Measurements from ENCODE around the gene IRS2.

Gene IRS2

DNA sequence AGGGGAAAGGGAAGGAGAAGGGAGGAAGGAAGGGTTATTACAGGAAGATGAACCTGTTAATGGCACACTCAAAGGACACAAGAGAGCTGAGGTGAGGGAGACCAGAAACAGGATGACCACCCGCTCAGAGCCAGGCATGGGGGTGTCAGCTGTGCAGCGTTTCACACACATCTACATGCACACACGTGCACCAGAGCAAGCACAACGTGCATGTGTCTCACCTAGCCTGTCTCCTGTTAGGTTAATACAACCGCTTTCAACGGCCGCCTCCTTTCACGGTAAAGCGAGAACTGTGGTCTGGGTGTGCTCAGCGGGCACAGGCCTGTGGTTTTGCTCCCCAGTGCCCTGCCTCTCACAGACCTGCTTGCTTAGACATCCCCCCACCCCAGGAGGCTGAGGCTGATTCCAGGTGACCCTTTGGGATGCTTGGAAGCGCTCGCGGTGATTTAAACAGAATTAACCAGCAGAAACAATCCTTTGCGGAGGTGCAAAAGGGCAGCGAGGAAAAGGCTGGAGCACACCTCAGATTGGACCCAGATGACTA is 27.4 kb downstream of the IRS2 start:
- DNase-seq (ENCODE audit: low read depth in 2 of 2) = no peak

DNA sequence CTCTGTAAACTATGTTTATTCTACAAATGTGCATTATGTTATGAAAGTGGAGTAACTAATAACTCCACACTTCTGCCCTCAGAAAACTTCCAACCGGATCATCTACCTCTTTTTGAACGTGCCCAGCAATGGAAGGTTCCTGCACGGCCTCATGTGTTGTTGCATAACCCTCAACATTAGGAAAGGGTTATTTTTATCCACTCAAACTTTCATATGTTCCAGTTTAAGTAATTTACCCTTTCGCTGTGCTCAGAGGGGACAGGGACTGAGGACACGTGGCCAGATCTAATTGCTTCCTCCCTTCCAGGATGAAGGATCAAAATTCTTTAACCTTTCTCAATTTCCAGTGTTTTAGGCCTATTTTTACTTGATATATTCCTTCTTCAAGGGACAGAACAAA is 29.6 kb downstream of the IRS2 start:
- no peak for DNase-seq (ENCODE audit: low read depth in 2 of 2)

DNA sequence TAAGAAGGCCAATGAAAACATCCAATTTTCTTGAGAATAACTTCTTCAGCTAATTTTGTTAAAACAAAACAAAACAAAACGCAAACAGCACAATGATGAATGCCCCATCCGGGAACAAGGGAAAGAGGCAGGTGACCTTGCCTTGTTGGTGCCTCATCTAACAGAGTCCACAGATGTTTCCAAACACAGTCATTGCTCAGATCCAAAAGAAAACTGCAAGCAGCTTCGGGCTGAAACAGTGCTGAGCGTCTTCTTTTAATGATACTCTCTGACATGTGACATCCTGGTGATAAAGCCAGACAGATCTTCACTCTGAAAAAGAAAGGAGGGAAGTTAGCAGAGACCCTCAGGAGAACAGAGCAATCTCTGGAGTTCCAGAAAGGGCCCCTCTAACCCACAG is 30.4 kb downstream of the IRS2 start:
- no peak for DNase-seq (ENCODE audit: low read depth in 2 of 2)

DNA sequence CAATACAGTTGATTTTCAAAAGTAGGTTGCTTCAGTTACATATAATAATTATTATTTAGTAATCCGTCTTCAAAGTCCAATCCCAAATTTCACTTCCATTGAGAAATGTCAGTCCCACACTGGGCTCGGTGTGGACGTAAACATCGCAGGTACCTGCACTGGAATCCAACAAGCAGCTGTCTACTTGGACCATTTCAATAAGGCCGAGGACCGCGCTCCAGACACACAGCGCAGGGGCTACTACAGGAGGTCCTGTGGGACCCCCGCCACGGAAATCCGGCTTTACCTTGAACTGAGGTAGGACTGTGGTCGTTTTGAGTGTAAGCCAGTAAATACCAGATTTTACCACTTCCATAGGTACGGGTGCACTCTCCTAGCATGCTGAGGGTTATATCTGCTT is 30.8 kb downstream of the IRS2 start:
- DNase-seq (ENCODE audit: low read depth in 2 of 2) = no peak

GRCh38 chr13:109751477-109751876 is 34.9 kb downstream of the IRS2 start:
- DNase-seq (ENCODE audit: low read depth in 2 of 2) = no peak

DNA sequence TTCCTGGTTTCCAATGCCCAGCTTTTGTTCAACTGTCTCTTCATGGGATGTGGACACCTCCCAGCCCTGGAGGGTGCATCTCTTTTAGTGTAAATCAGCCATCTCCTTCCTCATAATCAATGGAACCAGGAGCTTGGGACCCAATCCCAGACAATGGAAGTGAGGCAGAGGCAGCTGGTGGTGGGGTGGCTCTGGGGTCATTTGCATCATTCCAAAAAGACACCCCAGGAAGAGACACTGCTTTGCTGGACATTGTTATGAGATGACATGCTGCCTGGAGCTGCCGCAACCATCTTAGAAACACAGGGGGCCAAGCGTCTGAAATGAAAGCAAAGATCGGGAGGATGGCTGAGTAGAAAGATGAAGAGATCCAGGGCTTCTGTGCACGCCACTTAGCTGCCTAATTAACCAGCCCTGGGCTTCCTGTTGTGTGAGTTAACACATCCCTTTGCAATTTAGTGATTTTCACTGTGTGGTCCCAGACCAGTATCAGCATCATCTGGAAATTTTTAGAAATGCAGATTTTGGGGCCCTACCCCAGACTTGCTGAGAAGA is 36.1 kb downstream of the IRS2 start:
- no peak for DNase-seq (ENCODE audit: low read depth in 2 of 2)

- no peak for DNase-seq (ENCODE audit: low read depth in 2 of 2)
Measured at GRCh38 chr13:109749365-109749764, 37.0 kb downstream of the IRS2 start.

- DNase-seq (ENCODE audit: low read depth in 2 of 2) = no peak
Measured at GRCh38 chr13:109748677-109749076, 37.7 kb downstream of the IRS2 start.

DNA sequence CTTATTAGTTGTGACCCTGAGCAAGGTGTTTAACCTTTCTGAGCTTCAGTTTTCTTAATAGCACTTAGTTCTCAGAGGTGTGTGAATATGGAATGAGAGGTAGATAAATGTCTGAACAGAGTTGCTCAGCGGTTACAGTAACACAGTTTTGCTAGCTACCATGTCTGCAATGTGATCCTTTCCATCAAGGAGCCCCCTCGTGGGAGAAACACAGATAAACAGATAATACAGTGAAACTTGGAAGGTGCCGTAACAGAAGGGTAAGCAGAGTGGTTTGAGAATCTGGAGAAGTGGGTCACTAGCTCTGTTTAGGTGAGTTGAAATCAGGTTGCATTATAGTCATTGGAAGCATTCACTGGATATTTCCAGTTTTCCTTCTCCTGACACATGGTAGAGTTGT is 38.9 kb downstream of the IRS2 start:
- no peak for DNase-seq (ENCODE audit: low read depth in 2 of 2)

DNA sequence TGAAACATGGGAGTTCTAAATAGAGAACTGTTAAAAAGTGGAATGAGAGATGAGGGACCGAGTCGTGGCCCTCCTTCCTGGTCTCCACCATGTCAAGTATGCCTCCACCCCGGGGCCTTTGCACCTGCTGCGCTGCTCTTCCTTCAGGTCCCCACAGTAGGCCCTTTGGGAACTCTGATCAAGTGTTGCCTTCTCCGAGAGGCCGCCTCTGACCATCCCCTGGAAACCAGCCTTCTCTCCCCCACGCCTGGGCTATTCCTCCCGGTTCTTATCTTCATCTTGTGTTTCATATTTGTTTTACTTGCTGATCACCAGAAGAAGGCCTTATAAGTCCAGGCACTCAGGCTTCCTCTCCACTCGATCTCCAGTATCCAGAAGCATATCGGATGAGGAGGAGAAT is 40.0 kb downstream of the IRS2 start:
- DNase-seq (ENCODE audit: low read depth in 2 of 2) = no peak

GRCh38 chr13:109745702-109746101 is 40.7 kb downstream of the IRS2 start:
- DNase-seq (ENCODE audit: low read depth in 2 of 2) = no peak

DNA sequence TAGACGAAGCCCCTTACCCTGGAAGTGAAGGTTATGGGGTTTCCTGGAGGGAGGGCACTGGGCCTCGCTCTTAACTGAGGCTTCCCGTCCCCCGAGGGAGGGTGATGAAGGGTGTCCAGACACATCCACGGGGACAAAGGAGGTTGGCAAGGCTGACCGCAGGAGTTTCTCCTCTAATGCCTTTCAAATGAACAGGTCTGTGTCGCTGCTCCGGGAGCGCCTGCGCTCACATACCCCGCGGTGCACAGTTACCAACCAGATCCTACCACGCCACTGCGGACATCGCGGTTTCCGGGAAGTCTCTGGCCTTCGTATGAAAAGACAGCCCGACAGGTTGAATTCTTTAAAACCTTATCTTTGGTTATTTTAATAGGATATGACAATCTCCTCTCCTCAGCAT is 41.3 kb downstream of the IRS2 start:
- no peak for DNase-seq (ENCODE audit: low read depth in 2 of 2)

GRCh38 chr13:109744512-109745051 is 41.8 kb downstream of the IRS2 start:
- no peak for DNase-seq (ENCODE audit: low read depth in 2 of 2)

- DNase-seq (ENCODE audit: low read depth in 2 of 2) = no peak
Measured at GRCh38 chr13:109743706-109744453, 42.5 kb downstream of the IRS2 start.

DNA sequence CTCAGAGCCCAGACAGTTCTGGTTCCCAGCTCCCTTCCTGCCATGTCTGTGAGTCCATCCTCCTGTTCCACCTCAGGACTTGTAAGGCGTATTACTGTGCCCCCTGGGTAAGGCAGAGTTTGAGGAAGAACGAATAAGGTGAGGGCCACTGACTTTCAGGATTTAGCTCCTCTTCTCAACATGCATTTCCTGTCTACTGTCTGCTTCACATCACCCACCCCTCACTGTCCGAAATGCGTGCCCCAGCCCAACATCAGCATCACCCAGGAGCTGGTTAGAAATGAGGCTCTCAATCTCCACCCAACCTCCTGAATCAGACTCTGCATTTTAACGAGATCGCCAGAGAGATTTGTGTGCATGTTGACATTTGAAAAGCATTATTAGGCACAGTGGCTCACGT is 44.4 kb downstream of the IRS2 start:
- no peak for DNase-seq (ENCODE audit: low read depth in 2 of 2)

- no peak for DNase-seq (ENCODE audit: low read depth in 2 of 2)
Measured at GRCh38 chr13:109740721-109741120, 45.7 kb downstream of the IRS2 start.

GRCh38 chr13:109740121-109740520 is 46.3 kb downstream of the IRS2 start:
- no peak for DNase-seq (ENCODE audit: low read depth in 2 of 2)

DNA sequence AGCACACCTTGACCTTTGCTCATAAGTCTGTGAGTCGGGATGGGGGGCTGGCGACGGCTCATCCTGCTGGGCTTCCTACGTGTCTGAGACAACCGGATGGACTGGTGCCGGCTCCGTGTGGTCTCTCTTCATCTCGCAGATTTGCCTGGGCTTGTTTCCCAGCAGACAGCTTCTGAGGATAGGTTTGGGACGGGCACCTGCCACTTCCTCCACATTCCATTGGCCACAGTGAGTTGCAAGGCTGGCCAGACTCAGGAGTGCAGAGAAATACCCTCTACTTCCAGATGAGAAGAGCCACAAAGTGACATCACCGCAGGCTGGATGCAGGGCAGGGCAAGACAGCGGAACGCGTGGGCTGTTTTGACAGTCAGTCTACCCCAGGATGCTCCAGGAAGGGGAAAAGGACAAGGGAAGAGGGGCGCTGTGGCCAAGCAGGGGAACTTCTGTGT is 48.1 kb downstream of the IRS2 start:
- no peak for DNase-seq (ENCODE audit: low read depth in 2 of 2)

GRCh38 chr13:109737606-109738005 is 48.8 kb downstream of the IRS2 start:
- DNase-seq (ENCODE audit: low read depth in 2 of 2) = no peak

DNA sequence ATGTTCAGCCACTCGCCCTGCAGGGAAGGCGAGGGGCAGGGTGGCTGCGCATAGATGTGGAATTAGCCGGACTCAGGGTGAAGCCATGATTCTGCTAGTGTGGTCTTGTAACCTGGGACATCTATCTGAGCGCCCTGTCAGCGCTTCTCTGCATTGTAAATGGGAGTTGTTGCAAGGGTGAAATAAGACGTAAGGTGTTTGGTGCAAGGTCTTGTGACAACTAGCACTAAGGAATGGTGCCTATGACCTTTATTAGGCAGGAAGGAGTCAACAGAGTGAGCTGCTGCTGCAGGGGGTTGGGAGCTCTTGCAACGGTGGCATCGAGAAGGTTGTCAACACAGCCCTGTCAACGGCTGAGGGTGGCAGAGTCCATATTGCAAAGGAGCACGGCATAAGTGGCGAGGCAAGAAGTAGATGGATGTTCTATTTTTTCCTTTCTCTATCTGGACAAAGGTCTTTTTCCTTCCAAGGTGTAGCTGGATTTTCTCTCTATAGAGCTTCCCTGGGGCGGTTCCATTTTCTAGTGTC is 49.3 kb downstream of the IRS2 start:
- DNase-seq (ENCODE audit: low read depth in 2 of 2) = no peak

DNA sequence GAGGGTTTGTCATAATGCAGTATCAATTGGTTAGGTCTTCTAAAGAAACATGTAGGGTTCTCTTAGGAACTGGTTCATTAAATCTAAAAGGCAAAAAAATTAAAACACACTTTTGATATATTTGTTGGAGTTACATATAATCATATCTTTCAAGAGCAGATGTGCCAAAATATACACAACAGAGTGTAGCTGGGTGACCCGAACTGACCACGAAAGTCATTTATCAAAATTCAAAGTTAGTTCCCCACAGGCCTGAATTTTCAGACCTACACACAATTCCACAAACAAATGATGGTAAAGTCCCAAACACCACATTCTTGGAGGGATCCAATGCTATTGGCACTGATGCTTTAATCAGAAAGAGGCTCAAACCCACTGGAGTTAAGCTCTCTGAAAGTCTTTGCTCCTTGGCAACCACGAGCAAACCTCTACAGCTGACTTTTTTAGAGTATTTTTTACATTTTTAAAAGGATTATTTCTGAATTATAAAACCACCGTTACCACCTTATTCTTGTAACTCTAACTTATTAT is 50.9 kb downstream of the IRS2 start:
- no peak for DNase-seq (ENCODE audit: low read depth in 2 of 2)

DNA sequence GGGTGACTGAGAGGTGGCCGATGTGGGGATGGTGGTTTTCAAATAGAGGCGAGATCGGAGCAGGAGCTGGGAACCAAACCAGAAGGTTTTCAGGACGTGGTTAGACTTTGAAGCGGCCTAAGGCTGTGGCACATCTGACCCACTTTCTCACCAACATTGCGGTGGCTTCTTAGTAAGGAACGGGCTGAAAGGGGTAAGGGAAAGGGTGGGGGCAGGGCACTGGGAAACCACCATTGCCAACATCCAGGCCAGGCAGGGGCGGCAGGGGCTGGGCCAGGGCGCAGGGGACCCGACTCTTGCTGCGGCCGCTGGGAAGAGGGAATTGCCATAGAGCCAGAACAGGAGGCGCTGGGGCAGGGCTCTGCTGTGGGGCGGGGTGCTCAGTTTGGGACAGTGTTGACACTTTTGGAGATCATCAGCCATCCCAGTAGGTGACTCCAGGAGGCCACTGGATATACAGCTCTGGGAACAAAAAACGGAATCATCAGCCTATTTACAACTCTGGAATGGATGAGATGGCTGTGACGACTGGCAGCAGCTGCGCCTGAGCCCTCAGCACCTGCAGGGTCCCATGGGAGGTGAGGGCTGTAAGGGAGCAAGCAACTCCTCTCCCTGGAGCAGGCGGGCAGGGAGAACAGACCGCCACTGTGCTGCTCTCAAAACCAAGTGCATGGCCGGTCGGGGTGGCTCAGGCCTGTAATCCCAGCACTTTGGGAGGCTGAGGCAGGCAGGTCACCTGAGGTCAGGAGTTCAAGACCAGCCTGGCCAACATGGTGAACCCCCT is 52.2 kb downstream of the IRS2 start:
- DNase-seq (ENCODE audit: low read depth in 2 of 2) = no peak

Measured in stimulated activated CD8-positive, alpha-beta memory T cell treated with anti-CD3 and anti-CD28 coated beads, Interleukin-2, amount 100 ng/mL, for 1 hour (primary cell).